HEK293 (cell line): ENCODE measurements around the gene CDC25A.

Experiments
- CTCF ChIP-seq: fragments of 450-650 bp; formaldehyde crosslinking; IDR thresholded peaks from 2 replicates; pipeline ENCODE4 v1.5.1; 2016; ENCODE audit warnings: missing biosample characterization, missing genetic modification characterization
- GLI4 ChIP-seq: fragments of 450-650 bp; formaldehyde crosslinking; IDR thresholded peaks from 2 replicates; pipeline ENCODE4 v1.5.1; 2016; ENCODE audit warnings: missing biosample characterization, missing genetic modification characterization
- HOXA7 ChIP-seq: sonication (generic); formaldehyde crosslinking; IDR thresholded peaks from 2 replicates; pipeline ENCODE4 v1.8.1; 2022; ENCODE audit warnings: missing genetic modification reagents, borderline replicate concordance
- KLF9 ChIP-seq: fragments of 450-650 bp; formaldehyde crosslinking; IDR thresholded peaks from 2 replicates; pipeline ENCODE4 v1.5.1; 2016; ENCODE audit warnings: missing biosample characterization, missing genetic modification characterization, low read depth
- ZBTB26 ChIP-seq: fragments of 450-650 bp; formaldehyde crosslinking; optimal IDR thresholded peaks from 2 replicates; pipeline ENCODE3; 2016; ENCODE audit warnings: missing biosample characterization, mild to moderate bottlenecking, missing genetic modification characterization
- ZNF169 ChIP-seq: fragments of 450-650 bp; formaldehyde crosslinking; IDR thresholded peaks from 2 replicates; pipeline ENCODE4 v1.5.1; 2016; ENCODE audit warnings: missing biosample characterization, missing genetic modification characterization
- ZNF248 ChIP-seq: fragments of 450-650 bp; formaldehyde crosslinking; IDR thresholded peaks from 2 replicates; pipeline ENCODE4 v1.5.1; 2017; ENCODE audit warnings: missing biosample characterization, missing genetic modification characterization
- ZNF280D ChIP-seq: fragments of 450-650 bp; formaldehyde crosslinking; IDR thresholded peaks from 2 replicates; pipeline ENCODE4 v1.5.1; 2016; ENCODE audit warnings: missing biosample characterization, missing genetic modification characterization
- ZNF501 ChIP-seq: fragments of 450-650 bp; formaldehyde crosslinking; IDR thresholded peaks from 2 replicates; pipeline ENCODE4 v1.5.1; 2016; ENCODE audit warnings: missing biosample characterization, missing genetic modification characterization
- ZNF558 ChIP-seq: fragments of 450-650 bp; formaldehyde crosslinking; IDR thresholded peaks from 2 replicates; pipeline ENCODE4 v1.5.1; 2016; ENCODE audit warnings: missing biosample characterization, missing genetic modification characterization

GRCh38 chr3:48215466-48215865 is 27.2 kb upstream of the CDC25A start:
- TF ChIP-seq GLI4 (no peak), CTCF (tag by site-specific recombination) (no peak), KLF9 (tag by site-specific recombination) (no peak), HOXA7 (CRISPR knock-in tag) (no peak), ZNF169 (tag by site-specific recombination) (no peak), ZNF558 (tag by site-specific recombination) (no peak), ZNF280D (tag by site-specific recombination) (no peak), ZNF501 (tag by site-specific recombination) (no peak), ZNF248 (tag by site-specific recombination) (no peak), ZBTB26 (tag by site-specific recombination) (no peak)
